NOMO-1 treated with dmso at 0.1 percent for 144 hours (cell line): ENCODE measurements around the gene LRBA.
"Not testable (repeated sequence)": the region's sequence is repeated elsewhere in the genome, so short reads cannot be mapped to it uniquely, and the experiment has no call there.

Experiments
- DNase-seq: peaks from one replicate; lab custom pipeline; 2025; ENCODE audit not compliant: unreplicated experiment; lab: John Stamatoyannopoulos, UW

Gene LRBA

DNA sequence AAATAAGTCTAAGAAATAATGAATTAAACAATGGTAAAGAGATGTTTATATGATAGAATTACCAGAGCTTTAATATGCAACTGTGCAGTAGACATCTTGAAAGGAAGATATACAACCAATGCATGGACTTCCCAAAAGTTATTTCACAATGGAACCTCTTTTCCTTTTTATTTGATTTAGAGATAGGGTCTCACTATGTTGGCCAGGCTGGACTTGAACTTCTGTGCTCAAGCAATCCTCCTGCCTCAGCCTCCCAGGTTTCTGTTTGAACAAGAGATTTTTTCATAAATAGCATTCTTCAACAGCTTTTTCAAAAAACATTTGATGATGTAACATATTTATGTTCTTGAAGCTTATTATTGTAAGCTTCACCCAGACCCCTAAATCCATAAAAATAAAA is 72.0 kb downstream of the LRBA start:
- no peak for DNase-seq

DNA sequence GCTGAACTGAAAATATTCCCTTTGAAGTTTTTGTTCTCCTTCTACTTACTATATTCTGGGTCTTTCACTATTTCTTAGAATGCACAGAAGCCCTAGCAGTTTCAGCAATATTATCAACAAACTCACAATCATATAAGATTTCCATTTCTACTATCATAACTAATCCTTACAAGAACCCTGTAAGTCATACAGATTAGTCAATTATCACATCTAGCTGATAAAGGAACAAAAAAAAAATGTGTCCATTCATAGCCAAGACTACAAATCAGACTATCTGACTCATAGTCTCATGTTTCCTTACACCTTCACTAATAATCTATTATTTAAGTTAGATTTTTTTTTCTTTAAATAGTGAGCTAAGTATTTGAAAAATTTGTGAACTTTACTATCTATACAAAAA is 72.5 kb downstream of the LRBA start:
- DNase-seq = no peak

DNA sequence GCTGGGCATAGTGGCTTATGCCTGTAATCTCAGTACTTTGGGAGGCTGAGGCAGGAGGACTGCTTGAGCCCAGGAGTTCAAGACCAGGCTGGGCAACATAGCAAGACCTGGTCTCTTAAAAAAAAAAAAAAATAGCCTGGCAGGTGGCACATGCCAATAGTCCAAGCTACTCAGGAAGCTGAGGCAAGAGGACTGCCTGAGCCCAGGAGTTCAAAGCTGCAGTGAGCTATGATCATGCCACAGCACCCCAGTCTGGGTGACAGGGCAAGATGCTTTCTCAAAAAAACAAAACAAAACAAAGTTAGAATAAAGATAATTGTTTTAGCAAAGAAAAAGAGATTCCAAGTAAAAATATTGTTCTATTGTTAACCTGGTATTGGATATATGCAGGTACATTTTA is 75.0 kb downstream of the LRBA start:
- DNase-seq = no peak

DNA sequence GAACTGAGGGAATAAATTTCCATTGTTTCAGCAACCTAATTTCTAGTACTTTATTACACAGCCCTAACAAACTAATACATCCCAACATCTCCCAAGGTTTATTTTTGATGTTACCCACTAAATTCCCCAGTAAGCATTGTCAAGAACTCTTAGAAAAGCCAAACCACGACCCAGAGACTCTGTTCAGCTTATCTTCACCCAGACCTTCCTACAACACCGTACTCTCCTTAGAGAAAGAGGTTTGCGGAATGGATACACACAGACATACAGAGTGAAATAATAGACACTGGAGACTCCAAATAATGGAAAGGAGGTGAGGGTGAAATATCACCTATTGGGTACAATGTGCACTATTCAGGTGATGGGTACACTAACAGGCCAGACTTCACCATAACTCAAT is 75.6 kb downstream of the LRBA start:
- no peak for DNase-seq

DNA sequence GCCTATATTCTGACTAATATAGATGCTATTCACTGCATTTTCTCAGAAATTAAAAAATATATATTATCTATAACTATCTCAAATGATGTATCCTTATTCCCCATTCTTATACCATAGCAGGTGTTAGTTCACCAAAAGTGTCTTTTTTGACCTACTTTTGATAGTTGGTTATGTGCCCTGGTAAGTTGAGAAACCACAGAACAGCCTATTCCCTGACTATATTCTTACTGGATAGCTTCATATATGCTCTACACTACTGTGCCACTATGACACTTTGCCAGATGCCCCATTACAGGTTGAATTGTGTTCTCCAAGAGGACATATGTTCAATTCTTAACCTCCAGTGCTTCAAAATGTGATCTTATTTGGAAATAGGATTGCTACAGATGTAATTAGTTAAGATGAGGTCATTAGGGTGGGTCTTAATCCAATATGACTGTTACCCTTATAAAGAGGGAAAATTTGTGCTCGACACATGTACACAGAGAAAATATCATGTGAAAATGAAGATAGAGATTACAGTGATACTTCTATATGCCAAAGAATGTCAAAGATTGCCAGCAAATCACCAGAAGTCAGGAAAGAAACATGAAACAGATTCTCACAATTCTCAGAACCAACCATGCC is 76.1 kb downstream of the LRBA start:
- DNase-seq = no peak

DNA sequence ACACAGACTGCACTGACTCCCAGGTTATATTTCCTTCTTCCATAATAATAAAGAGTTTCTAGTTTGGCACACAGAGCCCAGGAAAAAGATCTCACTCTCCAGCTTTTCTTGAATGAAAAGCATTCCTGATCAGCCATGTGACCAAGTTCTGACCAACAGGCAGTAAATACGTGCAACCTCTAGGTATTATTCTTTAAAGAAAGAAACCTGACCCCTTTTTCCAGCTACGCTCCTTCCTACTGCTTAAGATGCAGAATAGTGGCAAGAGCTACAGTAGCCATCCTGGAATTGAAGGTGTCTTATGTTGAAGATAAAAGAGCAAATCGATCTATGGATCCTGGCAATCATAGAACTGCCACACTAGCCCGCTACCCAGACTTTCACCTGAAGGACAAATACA is 76.7 kb downstream of the LRBA start:
- DNase-seq = no peak

DNA sequence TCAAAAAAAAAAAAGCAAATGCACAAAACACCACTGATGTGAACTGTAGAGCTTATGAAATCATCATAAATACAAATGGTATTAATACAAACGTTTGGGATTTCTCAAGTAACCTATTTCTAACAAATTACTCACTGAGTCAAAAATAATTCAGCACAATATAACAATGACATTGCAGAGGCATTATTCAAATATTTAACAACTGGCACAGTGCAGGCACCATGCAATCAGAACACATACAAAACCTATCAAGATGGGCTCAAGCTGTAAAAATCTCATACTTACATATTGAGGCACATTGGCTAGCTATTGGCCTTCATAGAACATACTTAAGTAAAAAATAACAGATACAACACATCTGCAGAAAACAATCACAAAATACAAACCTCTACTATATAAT is 81.1 kb downstream of the LRBA start:
- no peak for DNase-seq

DNA sequence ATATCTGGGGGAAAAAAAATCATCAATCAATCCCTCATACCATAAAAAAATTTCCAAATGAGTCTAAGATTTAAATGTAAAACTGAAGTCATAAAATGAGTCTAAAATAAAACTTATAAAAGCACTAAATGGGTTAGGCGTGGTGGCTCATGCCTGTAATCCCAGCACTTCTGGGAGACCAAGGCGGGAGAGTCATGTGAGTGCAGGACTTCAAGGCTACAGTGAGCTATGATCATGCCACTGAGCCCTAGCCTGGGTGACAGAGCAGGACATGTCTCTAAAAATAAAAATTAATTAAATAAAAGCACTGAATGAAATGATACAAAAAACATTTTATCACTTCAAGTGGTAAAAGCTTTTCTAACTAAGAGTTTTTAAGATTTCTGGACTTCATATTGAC is 83.3 kb downstream of the LRBA start:
- DNase-seq = no peak

DNA sequence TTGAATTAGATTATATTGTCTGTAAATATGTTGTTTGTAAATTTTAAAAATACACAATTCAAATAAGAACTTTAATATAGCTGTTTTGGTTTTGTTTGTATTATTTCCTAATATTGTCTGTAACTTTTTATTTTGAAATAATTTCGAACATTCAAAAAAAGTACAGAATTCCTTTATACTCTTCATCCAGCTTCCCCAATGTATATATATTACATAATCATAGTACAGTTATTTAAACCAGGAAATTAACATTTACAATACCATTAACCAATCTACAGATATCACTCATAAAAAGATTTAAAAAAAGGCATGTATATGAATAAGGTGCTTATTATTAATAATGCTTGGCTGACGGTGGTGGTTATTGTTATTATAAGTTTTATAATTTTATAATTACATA is 84.1 kb downstream of the LRBA start:
- DNase-seq = no peak

DNA sequence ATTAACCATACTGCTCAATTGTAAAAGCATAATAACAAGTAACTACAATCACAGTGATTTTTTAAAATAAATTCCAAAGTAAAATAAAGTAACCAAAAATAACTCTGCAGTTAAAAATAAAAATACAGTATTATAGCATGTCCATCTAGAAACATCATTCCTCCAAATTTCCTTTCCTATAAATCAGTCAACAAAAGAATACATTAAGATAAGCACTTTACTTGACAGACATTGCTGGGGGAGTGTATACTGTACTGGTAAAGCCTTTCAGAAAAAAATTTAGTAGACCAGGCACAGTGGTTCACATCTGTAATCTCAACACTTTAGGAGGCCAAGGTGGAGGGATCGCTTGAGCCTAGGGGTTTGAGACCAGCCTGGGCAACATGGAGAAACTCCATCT is 91.1 kb downstream of the LRBA start:
- DNase-seq = no peak

DNA sequence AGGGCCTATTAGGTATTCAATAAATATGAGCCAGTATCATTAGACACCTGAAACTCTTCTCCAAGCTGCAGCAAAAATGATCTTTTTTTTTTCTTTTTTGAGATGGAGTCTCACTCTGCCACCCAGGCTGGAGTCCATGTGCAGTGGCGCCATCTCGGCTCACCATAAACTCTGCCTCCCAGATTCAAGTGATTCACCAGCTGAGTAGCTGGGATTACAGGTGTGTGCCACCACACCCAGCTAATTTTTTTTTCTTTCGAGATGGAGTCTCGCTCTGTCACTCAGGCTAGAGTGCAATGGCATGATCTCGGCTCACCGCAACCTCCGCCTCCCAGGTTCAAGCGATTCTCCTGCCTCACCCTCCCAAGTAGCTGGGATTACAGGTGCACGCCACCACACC is 93.6 kb downstream of the LRBA start:
- not testable (repeated sequence) for DNase-seq

DNA sequence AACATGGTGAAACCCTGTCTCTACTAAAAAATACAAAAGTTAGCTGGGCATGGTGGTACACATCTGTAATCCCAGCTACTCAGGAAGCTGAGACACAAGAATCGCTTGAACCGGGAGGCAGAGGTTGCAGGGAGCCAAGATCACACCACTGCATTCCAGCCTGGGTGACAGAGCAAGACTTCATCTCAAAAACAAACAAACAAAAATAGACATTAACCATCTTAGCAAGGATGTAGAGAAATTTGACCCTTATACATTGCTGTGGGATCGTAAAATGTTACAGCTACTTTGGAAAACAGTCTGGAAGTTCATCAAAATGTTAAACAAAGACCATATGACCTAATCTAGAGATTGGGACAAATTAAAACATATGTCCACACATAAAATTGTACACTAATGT is 96.5 kb downstream of the LRBA start:
- DNase-seq = not testable (repeated sequence)

DNA sequence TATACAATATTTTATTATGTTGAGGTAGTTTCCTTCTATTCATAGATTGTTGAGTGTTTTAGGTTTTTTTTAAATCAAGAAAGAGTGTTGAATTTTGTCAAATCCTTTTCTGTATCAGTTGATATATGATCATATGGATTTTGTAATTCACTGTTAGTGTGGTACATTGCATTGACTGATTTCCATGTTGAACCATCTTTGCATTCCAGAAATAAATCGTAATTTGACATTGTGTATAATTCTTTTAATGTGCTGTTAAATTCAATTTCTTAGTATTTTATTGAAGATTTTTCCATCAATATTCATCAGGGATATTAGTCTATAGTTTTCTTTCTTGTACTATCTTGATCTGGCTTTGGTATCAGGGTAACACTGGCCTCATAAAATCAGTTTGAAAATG is 103.8 kb downstream of the LRBA start:
- DNase-seq = no peak

DNA sequence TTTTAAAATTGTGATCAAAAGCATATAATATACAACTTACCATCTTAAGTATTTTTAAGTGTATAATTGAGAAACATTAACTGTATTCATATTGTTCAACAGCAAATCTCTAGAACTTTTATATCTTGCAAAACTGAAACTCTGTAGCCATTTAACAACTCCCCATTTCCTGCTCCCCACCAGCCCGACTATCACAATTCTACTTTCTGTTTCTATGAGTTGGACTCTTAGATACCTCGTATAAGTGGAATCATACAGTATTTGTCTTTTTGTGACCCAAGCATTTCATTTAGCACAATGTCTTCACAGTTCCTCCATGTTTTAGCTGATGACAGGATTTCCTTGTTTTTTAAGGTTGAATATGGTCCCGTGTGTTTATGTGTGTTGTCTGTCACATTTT is 106.0 kb downstream of the LRBA start:
- no peak for DNase-seq

DNA sequence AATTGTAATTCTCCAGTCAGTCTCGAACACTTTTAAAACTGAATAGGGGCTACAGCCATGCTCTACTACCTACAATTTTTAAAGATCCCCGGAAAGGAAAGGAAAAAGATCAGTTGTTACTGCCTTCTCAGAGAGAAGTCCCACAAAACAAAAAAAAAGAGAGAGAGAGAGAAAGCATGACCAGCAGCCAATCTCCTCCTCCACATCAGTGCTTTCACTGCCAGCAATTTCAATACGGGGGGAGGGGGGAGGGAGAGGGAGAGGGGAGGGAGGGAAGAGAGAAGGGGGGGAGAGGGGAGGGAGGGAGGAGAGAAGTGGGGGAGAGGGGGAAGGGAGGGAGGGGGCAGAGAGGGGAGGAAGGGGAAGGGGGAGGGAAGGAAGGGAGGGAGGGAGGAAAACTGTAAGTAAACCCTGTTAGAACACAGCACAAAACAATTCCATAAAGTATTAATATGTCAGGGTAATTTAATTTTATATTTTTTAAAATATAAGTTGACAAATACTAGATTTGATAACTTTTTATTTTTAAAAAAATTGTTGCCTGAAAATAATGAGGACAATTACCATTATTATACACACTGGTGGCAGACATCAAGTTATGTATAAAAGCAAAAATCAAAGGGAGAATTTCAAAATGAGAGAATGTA is 108.0 kb downstream of the LRBA start:
- DNase-seq = no peak

DNA sequence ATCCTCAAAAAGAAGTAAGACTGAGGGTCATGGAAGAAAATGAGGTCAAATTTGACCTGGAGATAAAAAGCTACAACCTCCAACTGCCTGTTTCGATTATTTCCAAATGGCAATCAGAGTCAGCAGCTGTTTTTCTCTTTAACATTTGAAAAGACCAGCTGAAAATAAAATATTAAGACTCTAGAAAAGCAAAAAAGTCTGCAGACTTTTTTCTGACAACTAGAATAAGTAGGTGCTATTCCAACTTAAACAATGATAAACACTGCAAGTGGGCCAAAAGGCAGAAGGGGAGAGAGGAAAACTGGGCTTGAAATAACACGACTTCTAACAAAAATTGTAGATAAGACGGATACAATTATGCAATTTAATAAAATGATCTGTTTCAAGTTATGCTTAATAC is 110.4 kb downstream of the LRBA start:
- DNase-seq = no peak

DNA sequence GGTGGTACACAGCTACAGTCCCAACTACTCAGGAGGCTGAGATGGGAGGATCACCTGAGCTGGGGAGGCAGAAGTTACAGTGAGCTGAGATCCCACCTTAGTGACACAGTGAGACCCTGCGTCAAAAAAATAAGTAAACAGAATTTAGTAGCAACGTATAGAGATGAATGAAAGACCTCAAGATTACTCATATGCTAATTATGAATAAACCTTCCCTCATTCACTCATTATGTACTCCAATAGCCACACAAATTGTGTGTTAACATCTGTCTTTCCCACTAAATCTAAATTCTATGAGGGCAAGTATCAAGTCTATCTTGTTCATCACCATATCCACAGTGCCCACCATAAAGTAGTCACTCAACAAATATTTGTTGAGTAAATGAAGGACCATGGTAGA is 111.5 kb downstream of the LRBA start:
- DNase-seq = no peak

DNA sequence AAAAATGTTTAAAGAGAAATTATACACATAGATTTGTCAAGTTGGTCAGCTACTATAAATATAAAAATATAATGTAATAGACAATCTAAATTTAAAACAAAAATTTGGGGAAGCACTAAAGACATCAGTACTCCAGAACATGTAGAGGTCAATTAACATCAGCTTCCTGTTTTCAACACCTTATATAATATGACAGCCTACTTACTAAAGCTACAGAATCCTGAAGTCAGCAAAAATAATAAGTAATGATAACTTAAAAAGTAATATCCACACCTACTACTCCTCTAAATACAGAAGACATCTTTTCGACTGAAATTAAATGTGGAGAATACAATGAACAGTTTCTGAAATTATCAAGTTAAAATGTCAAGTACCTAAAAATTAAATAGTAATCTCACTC is 118.6 kb downstream of the LRBA start:
- DNase-seq = peak; percentile 8

DNA sequence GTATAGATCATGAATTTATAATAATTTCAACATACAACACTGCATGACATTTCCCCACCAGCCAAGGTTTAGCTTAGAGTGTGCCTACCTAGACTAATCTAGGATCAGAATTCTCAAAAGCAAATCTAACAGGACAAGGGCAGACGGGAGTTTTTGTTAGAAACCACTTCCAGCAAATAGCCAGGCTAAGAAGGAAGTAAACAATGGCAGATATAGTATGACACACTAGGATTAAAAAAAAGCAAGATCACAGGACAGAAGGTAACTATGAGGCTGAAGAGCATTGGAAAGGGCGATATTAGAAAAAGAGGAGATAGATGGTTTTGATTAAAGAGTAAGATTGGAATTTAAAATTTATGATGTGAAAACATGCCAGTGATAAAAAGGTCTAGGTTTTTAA is 124.8 kb downstream of the LRBA start:
- DNase-seq = no peak

DNA sequence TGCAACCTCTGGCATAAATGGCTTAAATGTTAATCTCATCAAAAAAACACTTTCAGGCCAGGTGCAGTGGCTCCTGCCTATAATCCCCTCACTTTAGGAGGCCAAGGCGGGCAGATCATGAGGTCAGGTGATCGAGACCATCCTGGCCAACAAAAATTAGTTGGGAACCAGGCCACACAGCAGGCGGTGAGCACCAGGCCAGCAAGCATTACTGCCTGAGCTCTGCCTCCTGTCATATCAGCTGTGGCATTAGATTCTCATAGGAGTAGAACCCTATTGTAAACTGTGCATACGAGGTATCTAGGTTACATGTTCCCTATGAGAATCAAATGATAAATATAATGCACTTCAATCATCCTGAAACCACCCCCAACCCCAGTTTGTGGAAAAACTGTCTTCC is 125.8 kb downstream of the LRBA start:
- DNase-seq = no peak

DNA sequence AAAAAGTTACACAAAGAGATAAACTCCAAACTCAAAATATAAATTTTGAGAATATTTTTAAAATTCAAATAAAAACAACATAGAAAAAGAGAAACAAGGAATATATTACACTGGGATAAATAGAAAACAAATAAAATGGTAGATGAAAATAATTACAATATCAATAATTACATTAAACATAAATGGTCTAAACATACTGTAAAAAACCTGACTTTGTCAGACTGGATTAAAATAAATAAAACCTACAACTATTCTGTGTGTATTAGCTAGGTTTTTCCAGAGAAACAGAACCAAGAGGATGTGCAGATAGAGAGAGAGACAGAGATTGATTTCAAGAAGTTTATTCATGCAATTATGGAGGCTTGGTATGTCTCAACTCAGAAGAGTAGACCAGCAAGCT is 126.5 kb downstream of the LRBA start:
- no peak for DNase-seq

DNA sequence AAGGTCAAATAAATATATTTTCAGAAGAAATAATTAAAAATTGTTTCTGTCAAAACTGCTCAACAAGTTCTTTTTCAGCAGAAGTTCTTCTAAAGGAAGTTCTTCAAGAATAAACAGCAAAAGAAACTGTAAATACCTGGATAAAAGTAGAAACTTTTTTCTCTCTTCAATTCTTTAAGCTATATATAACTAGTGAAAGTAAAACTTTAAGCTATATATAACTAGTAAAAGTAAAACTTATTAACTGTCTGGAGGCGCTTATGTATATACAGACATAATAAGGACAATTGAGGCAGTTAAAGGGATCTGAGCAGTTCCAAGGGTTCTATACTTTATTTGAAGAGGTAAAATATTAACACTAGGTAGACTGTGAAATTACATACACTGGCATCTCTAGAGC is 126.9 kb downstream of the LRBA start:
- no peak for DNase-seq

DNA sequence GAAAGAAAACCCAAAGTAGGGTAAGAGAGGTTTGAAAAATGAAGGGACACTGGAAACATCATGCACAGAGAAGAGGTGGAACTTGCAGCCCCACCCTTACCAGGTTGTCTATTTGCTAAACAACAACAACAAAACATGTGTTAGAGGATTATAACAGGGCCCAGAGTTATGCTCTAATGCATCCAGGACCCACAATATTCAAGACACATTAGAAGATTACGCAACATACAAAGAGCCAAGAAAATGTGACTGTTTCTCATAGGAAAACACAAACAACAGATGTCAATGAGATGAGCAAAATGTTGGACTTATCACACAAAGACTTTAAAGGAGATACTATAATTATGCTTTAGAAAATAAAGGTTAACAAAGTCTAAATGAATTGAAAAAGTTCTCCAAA is 128.5 kb downstream of the LRBA start:
- no peak for DNase-seq
